ENCODE data around the gene FIGLA.
A peak's percentile ranks its signal among the peaks of the same experiment; 100 is the strongest.

Gene FIGLA

DNA sequence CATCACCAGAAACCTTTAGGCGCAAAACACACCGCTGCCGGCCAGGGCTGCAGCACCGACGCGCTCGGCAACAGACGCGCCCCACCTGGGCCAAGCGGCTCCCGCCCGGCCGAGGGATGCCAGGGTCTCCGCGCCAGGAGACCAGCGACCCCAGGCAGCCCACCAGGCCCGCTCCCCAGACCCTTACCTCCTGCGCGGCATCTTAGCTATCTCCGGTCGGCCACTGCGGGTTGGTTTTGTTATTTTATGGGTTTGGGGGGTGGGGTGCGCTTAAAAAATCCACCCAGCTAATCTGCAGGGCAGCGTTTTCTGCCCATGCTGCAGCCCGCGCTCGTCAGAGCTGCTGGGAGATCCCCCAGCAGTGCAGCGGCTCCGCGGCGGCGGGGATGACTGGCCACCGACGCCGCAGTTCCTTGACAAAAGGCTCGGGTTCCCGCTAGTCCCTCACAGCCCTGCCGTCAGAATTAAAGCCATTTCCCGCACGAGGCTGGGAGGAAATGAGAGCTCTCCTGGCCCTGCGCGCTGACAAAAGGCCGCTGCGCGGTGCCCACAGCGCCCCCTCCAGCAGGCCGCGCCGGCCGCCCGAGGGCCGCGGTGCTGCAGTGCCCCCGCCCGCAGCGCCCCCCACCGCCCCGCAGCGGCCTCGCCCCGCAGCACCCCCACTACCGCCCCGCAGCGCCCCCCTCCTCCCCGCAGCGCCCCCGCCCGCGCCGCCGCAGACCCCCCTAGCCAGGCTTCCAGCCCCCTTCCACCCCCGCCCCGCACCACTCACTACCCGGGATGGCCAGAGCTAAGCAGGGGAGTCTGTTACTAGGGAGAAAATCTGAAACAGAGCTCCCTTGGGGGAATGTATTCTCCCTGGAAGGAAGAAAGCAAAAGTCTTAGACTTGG, 22.5 kb downstream of the FIGLA start, which contains the start of gene ADD2:
Gene ADD2, minus strand, starts transcription at position 502 of the 891 bp plus-strand sequence. CDS start 61,792 bp downstream, outside the sequence.
- Histone ChIP-seq H3K27ac (replicated peaks) (no peak within 1 kb of the TSS), H3K27me3 (ENCODE audit: insufficient read depth, poor library complexity, severe bottlenecking) (peaks cover 51% of the 10 kb centered on the region), H3K4me3 (replicated peaks; ENCODE audit: insufficient read depth, low read length) (peak within 1 kb of the TSS; percentile 49)
- DNase-seq (ENCODE audit: low read depth in 1 of 2, low spot score in 1 of 2): peak in 1 of 2 experiments; percentile 28
- TF ChIP-seq GABPA (IDR thresholded peaks at IDR 0.05; ENCODE audit: low read depth) (no peak), SPI1 (IDR thresholded peaks at IDR 0.05; ENCODE audit: borderline replicate concordance, low read depth) (no peak), REST (IDR thresholded peaks at IDR 0.05; ENCODE audit: insufficient replicate concordance, low read depth) (no peak), CTCF (IDR thresholded peaks at IDR 0.05; ENCODE audit: insufficient read depth, low read length) (no peak), POLR2AphosphoS5 (IDR thresholded peaks at IDR 0.05; ENCODE audit: low read depth) (no peak)

DNA sequence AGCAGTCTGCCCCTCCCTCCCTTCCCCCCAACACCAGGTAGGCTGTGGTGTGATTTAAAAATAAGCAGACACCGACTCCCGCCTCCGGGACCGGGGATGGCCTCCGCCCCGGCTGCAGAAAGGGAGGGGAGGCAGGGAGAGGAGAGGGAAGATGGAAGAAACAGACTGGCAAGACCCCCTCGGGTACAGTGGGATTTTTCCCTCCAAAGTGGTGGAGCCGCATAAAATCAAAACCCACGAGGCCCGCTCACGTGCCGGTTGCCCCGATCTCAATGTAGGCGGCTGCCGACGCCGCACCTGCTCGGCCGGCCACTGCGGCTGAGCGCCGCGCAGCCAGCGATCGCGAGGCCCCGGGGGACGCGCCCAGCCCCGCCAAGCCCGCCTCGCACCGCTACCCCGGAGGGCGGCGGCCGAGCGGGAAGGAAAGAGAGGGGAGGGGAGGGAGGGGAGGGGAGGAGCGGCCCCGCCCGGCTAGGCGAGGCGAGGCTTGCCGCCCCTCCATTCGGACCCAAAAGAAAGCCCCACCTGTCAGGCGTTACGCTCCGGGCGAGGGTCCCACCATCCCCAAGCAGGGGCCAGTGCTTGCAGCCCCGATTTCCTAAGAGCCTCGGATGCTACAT, 23.3 kb downstream of the FIGLA start:
- H3K4me3 ChIP-seq (replicated peaks; ENCODE audit: insufficient read depth, low read length): peak overlapping the region; percentile 49
- H3K27me3 ChIP-seq (ENCODE audit: insufficient read depth, poor library complexity, severe bottlenecking): peaks cover 51% of the 10 kb centered on the region
- TF ChIP-seq POLR2AphosphoS5 (IDR thresholded peaks at IDR 0.05; ENCODE audit: low read depth): no peak
- TF ChIP-seq CTCF (IDR thresholded peaks at IDR 0.05; ENCODE audit: insufficient read depth, low read length): no peak
- TF ChIP-seq SPI1 (IDR thresholded peaks at IDR 0.05; ENCODE audit: borderline replicate concordance, low read depth): no peak
- no peak for TF ChIP-seq REST (IDR thresholded peaks at IDR 0.05; ENCODE audit: insufficient replicate concordance, low read depth)
- TF ChIP-seq GABPA (IDR thresholded peaks at IDR 0.05; ENCODE audit: low read depth): no peak
- no peak overlapping the region for H3K27ac ChIP-seq (replicated peaks)
- DNase-seq (ENCODE audit: low read depth in 1 of 2, low spot score in 1 of 2): no peak

DNA sequence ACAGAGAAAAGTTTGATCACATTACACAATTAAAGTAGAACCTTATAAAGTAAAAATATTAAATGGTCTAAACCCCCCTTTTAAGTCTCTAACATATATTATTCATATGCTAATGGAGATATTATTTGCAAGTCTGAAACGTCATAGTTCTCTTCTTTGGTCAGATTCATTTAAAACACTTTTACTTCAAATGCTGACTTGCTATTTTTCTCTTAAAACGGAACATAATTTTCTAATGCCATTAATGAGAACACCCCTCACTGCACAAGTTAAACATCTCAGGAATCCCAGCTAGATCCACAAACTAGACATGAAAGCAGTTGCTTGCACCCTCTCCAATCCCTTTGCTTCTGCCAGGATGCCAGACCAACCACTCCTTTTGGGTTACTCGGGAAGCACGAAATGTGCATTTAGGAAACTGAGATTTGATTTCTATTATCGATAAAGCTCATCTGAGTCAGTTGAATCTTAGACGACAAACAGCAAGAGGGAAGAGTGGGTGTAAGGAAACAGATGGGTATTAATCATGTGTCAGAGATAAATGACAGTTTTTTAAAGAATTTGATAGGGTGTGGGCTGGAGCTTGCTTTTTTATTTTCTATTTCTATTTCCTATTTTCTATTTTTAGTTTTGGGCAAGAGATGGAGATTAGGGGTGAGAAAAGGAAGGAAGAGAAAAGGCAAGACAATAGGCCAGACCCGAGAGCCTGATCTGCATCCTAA, 23.9 kb downstream of the FIGLA start:
- no peak for TF ChIP-seq POLR2AphosphoS5 (IDR thresholded peaks at IDR 0.05; ENCODE audit: low read depth)
- no peak for TF ChIP-seq SPI1 (IDR thresholded peaks at IDR 0.05; ENCODE audit: borderline replicate concordance, low read depth)
- no peak for TF ChIP-seq GABPA (IDR thresholded peaks at IDR 0.05; ENCODE audit: low read depth)
- TF ChIP-seq CTCF (IDR thresholded peaks at IDR 0.05; ENCODE audit: insufficient read depth, low read length): no peak
- no peak for TF ChIP-seq REST (IDR thresholded peaks at IDR 0.05; ENCODE audit: insufficient replicate concordance, low read depth)
- Histone ChIP-seq H3K27me3 (ENCODE audit: insufficient read depth, poor library complexity, severe bottlenecking) (peaks cover 51% of the 10 kb centered on the region), H3K27ac (replicated peaks) (no peak overlapping the region), H3K4me3 (replicated peaks; ENCODE audit: insufficient read depth, low read length) (peak overlapping the region; percentile 49)
- no peak for DNase-seq (ENCODE audit: low read depth in 1 of 2, low spot score in 1 of 2)

Measured in HL-60 (cell line).